Fibroblast of mammary gland (primary cell): ENCODE data around the gene TANC1.

Experiments
- DNase-seq: peaks from one replicate; pipeline ENCODE4 v3.0.0-alpha.2; 2010; ENCODE audit warnings: low read depth
- H3K4me3 ChIP-seq: 2 replicates; pipeline ENCODE4 v1.5.1; 2011; ENCODE audit warnings: low read depth, mild to moderate bottlenecking, low read length, moderate library complexity; ENCODE audit not compliant: control insufficient read depth
- CTCF ChIP-seq: conservative IDR thresholded peaks from 2 replicates; pipeline ENCODE4 v1.5.1; 2011; ENCODE audit warnings: low read depth, low read length, inconsistent platforms; ENCODE audit not compliant: control insufficient read depth, insufficient read depth

TANC1 gene

GRCh38 chr2:158975271-158975921, 7.0 kb downstream of the TANC1 start:
- DNase-seq, result no peak
- H3K4me3 ChIP-seq, result no peak overlapping the region
- TF ChIP-seq CTCF, result no peak

- DNase-seq, result peak; percentile 58
- no peak for TF ChIP-seq CTCF
- no peak overlapping the region for H3K4me3 ChIP-seq
Measured at GRCh38 chr2:158979772-158980171, 11.3 kb downstream of the TANC1 start.

- DNase-seq, result peak; percentile 12
Measured at GRCh38 chr2:158984604-158985135, 16.2 kb downstream of the TANC1 start.

GRCh38 chr2:158988501-158988900, 20.1 kb downstream of the TANC1 start:
- DNase-seq, result no peak
- no peak for TF ChIP-seq CTCF
- H3K4me3 ChIP-seq, result no peak overlapping the region

More at GRCh38 chr2:158984604-158985135, 16.2 kb downstream of the TANC1 start:
- TF ChIP-seq CTCF, result no peak
- no peak overlapping the region for H3K4me3 ChIP-seq

GRCh38 chr2:158989165-158989564, 20.7 kb downstream of the TANC1 start:
- TF ChIP-seq CTCF, result no peak
- no peak overlapping the region for H3K4me3 ChIP-seq
- no peak for DNase-seq

- no peak for TF ChIP-seq CTCF
- H3K4me3 ChIP-seq, result no peak overlapping the region
- DNase-seq, result peak; percentile 94
Measured at GRCh38 chr2:158990397-158991214, 22.2 kb downstream of the TANC1 start.
